ENCODE measurements around the gene GYG2.

DNA sequence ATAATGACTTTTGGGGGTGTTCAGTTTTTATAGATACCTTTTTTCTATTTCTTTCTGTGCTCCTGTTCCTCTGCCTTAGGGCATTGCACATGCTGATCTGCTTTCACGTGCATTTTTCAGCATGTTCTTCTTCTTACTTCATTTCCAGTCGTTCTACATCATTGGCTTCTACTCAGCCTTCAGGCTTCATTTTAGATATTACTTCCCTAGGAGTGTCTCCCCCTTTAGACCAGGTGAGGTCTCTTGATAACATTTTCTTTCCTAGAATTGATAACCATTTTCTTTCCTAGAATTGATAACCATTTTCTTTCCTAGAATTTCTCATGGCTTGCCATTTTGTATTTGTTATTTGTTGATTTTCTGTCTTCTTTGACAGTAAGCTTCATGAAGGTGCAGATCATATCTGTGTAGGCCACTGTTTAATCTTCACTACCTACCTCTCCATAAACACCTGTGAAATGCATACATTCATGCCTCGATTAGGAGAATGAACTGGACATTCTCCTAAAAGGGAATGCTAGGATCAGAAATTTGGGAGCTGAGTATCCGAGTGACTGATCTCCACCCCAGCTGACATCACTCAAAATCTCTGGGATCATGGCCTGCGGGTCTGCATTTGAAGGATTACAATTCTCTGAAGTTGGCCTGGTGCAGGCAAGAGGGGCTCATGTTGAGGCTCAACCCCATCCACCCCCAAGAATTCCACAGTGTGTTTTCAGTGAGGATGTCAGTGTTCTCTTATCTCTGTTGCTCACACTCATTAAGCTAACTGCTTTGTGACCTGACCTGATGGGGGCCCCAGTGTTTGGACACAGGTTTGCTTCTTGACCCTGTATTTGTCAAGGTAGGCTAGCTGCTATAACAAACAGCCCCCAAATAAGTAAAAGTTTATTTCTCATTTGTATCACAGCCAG is 45.7 kb downstream of the GYG2 start:
- TF ChIP-seq YY1 (IDR thresholded peaks at IDR 0.05; ENCODE audit: insufficient read depth, insufficient read length) (no peak), ZNF274 (IDR thresholded peaks at IDR 0.05; ENCODE audit: low read depth, low read length) (no peak), SUZ12 (IDR thresholded peaks at IDR 0.05; ENCODE audit: extremely low read depth, insufficient read depth, insufficient read length) (no peak)

All from NT2/D1 (cell line).